Neural progenitor cell (in vitro differentiated cells): ENCODE data around the gene SLC4A9. TPM values are rescaled to one million over a fixed set of nuclear protein-coding genes. Genes with fewer than 3 reads are reported as not detected.

Experiments used
- DNase-seq: peaks from one replicate; pipeline ENCODE4 v3.0.0-alpha.2; 2016; ENCODE audit warnings: low spot score
- H2AFZ ChIP-seq: fragments of 200-600 bp; sonication (generic); replicated peaks from 2 replicates; pipeline ENCODE4 v1.6.1; 2016; ENCODE audit warnings: antibody characterized with exemption
- H3F3A ChIP-seq: fragments of 200-600 bp; sonication (generic); 2 replicates; pipeline ENCODE4 v1.6.1; 2016; ENCODE audit warnings: antibody characterized with exemption, low read depth
- H3K27ac ChIP-seq: fragments of 200-600 bp; sonication (generic); 2 replicates; pipeline ENCODE4 v1.5.1; 2016; ENCODE audit warnings: mild to moderate bottlenecking
- H3K27me3 ChIP-seq: fragments of 200-600 bp; sonication (generic); 2 replicates; pipeline ENCODE4 v1.6.1; 2016; ENCODE audit warnings: mild to moderate bottlenecking, moderate library complexity
- H3K36me3 ChIP-seq: fragments of 200-600 bp; sonication (generic); 2 replicates; pipeline ENCODE4 v1.5.1; 2016
- H3K4me1 ChIP-seq: fragments of 200-600 bp; sonication (generic); 2 replicates; pipeline ENCODE4 v1.6.1; 2016; ENCODE audit warnings: mixed run types
- H3K4me2 ChIP-seq: fragments of 200-600 bp; sonication (generic); 2 replicates; pipeline ENCODE4 v1.6.1; 2016
- H3K4me3 ChIP-seq: fragments of 200-600 bp; sonication (generic); 2 replicates; pipeline ENCODE4 v1.5.1; 2016
- H3K79me2 ChIP-seq: fragments of 200-600 bp; sonication (generic); 2 replicates; pipeline ENCODE4 v1.6.1; 2016; ENCODE audit warnings: low read depth
- H3K9ac ChIP-seq: fragments of 200-600 bp; sonication (generic); 2 replicates; pipeline ENCODE4 v1.6.1; 2016
- H3K9me3 ChIP-seq: fragments of 200-600 bp; sonication (generic); 2 replicates; pipeline ENCODE4 v1.5.1; 2016; ENCODE audit warnings: low read depth
- H4K20me1 ChIP-seq: fragments of 200-600 bp; sonication (generic); 2 replicates; pipeline ENCODE4 v1.6.1; 2016; ENCODE audit warnings: low read depth
- H3K27ac Mint-ChIP-seq: 3 replicates; pipeline ENCODE4 v1.8.0; 2021; ENCODE audit warnings: mixed read lengths
- H3K27me3 Mint-ChIP-seq: 2 replicates; pipeline ENCODE4 v1.8.0; 2022; ENCODE audit warnings: low read depth, mild to moderate bottlenecking, inconsistent platforms, moderate library complexity, mixed read lengths; ENCODE audit not compliant: insufficient read depth
- H3K36me3 Mint-ChIP-seq: 3 replicates; pipeline ENCODE4 v1.8.0; 2021; ENCODE audit warnings: mixed read lengths
- H3K4me1 Mint-ChIP-seq: 3 replicates; pipeline ENCODE4 v1.8.0; 2021; ENCODE audit warnings: mixed read lengths
- H3K4me3 Mint-ChIP-seq: 3 replicates; pipeline ENCODE4 v1.8.0; 2021; ENCODE audit warnings: mild to moderate bottlenecking, moderate library complexity, mixed read lengths
- H3K9me3 Mint-ChIP-seq: 3 replicates; pipeline ENCODE4 v1.8.0; 2020; ENCODE audit warnings: mixed read lengths
- CTCF ChIP-seq: fragments of 200-600 bp; sonication (generic); IDR thresholded peaks from 2 replicates; pipeline ENCODE4 v1.5.1; 2017; ENCODE audit warnings: antibody characterized with exemption, mild to moderate bottlenecking
- EZH2 ChIP-seq: fragments of 200-600 bp; sonication (generic); IDR thresholded peaks from 2 replicates; pipeline ENCODE4 v1.6.1; 2017; ENCODE audit warnings: antibody characterized with exemption, mild to moderate bottlenecking, moderate library complexity
- EZH2phosphoT487 ChIP-seq: fragments of 200-600 bp; sonication (generic); IDR thresholded peaks from 2 replicates; pipeline ENCODE4 v1.6.1; 2017; ENCODE audit warnings: antibody characterized with exemption
- total RNA-seq: library from RNA; depleted of rRNA; stranded (reverse); fragments of >200 nt; gene quantifications from 2 replicates; pipeline ENCODE4 v1.2.3, GENCODE V29; 2015; ENCODE audit warnings: low replicate concordance

SLC4A9 gene
- total RNA-seq, 1 donor from 2014 or later: not detected

GRCh38 chr5:140381972-140382371 is 22.0 kb downstream of the SLC4A9 start:
- no peak overlapping the region for H3K27ac ChIP-seq
- H3F3A ChIP-seq: no peaks in the 10 kb centered on the region
- no peaks in the 10 kb centered on the region for H3K27me3 Mint-ChIP-seq

GRCh38 chr5:140382866-140383265 is 22.9 kb downstream of the SLC4A9 start:
- Mint-ChIP-seq H3K9me3 (no peaks in the 10 kb centered on the region), H3K36me3 (no peaks in the 10 kb centered on the region), H3K27me3 (no peaks in the 10 kb centered on the region), H3K4me3 (no peak overlapping the region), H3K4me1 (no peaks in the 10 kb centered on the region), H3K27ac (no peak overlapping the region)
- TF ChIP-seq EZH2: no peak
- Histone ChIP-seq H3K27ac (no peak overlapping the region), H3K9ac (no peak overlapping the region), H3K27me3 (no peaks in the 10 kb centered on the region), H3K4me1 (no peaks in the 10 kb centered on the region), H3K9me3 (no peaks in the 10 kb centered on the region), H3K79me2 (no peaks in the 10 kb centered on the region), H2AFZ (no peak overlapping the region), H3K4me3 (no peak overlapping the region), H3F3A (no peaks in the 10 kb centered on the region), H4K20me1 (no peaks in the 10 kb centered on the region), H3K36me3 (no peaks in the 10 kb centered on the region), H3K4me2 (no peak overlapping the region)
- DNase-seq: no peak

More at GRCh38 chr5:140381972-140382371, 22.0 kb downstream of the SLC4A9 start:
- Histone ChIP-seq H3K4me3 (no peak overlapping the region), H3K9ac (no peak overlapping the region), H3K79me2 (no peaks in the 10 kb centered on the region), H3K4me2 (no peak overlapping the region), H4K20me1 (no peaks in the 10 kb centered on the region), H3K9me3 (no peaks in the 10 kb centered on the region), H3K4me1 (no peaks in the 10 kb centered on the region), H2AFZ (no peak overlapping the region), H3K36me3 (no peaks in the 10 kb centered on the region), H3K27me3 (no peaks in the 10 kb centered on the region)
- TF ChIP-seq CTCF (no peak), EZH2 (no peak), EZH2phosphoT487 (no peak)
- Mint-ChIP-seq H3K4me3 (no peak overlapping the region), H3K27ac (no peak overlapping the region), H3K9me3 (no peaks in the 10 kb centered on the region), H3K4me1 (no peaks in the 10 kb centered on the region), H3K36me3 (no peaks in the 10 kb centered on the region)
- DNase-seq: no peak

- no peak for DNase-seq
- H2AFZ ChIP-seq: no peak overlapping the region
- Mint-ChIP-seq H3K4me3 (no peak overlapping the region), H3K4me1 (no peaks in the 10 kb centered on the region), H3K27me3 (no peaks in the 10 kb centered on the region), H3K27ac (no peak overlapping the region), H3K36me3 (no peaks in the 10 kb centered on the region), H3K9me3 (no peaks in the 10 kb centered on the region)
- H4K20me1 ChIP-seq: no peaks in the 10 kb centered on the region
- H3K4me2 ChIP-seq: no peak overlapping the region
- no peaks in the 10 kb centered on the region for H3K79me2 ChIP-seq
- no peaks in the 10 kb centered on the region for H3K27me3 ChIP-seq
- TF ChIP-seq CTCF (no peak), EZH2 (no peak), EZH2phosphoT487 (no peak)
- no peaks in the 10 kb centered on the region for H3F3A ChIP-seq
- H3K9me3 ChIP-seq: no peaks in the 10 kb centered on the region
- H3K9ac ChIP-seq: no peak overlapping the region
- H3K4me1 ChIP-seq: no peaks in the 10 kb centered on the region
- H3K27ac ChIP-seq: no peak overlapping the region
- H3K36me3 ChIP-seq: no peaks in the 10 kb centered on the region
- H3K4me3 ChIP-seq: no peak overlapping the region
Observed at GRCh38 chr5:140383300-140383699, 23.3 kb downstream of the SLC4A9 start.

- no peak overlapping the region for H3K27ac Mint-ChIP-seq
- no peaks in the 10 kb centered on the region for H4K20me1 ChIP-seq
- peaks cover 2% of the 10 kb centered on the region for H3K36me3 Mint-ChIP-seq
- H3K9me3 ChIP-seq: no peaks in the 10 kb centered on the region
- H3K36me3 ChIP-seq: no peaks in the 10 kb centered on the region
- no peak overlapping the region for H3K4me2 ChIP-seq
- H3K79me2 ChIP-seq: no peaks in the 10 kb centered on the region
- H3K27me3 Mint-ChIP-seq: no peaks in the 10 kb centered on the region
- DNase-seq: no peak
- no peak overlapping the region for H2AFZ ChIP-seq
- H3K9me3 Mint-ChIP-seq: no peaks in the 10 kb centered on the region
- no peak overlapping the region for H3K27ac ChIP-seq
- H3K4me3 Mint-ChIP-seq: no peak overlapping the region
- no peak overlapping the region for H3K9ac ChIP-seq
- H3K4me3 ChIP-seq: no peak overlapping the region
- no peaks in the 10 kb centered on the region for H3K4me1 Mint-ChIP-seq
- no peaks in the 10 kb centered on the region for H3F3A ChIP-seq
- no peaks in the 10 kb centered on the region for H3K4me1 ChIP-seq
- TF ChIP-seq CTCF (no peak), EZH2phosphoT487 (no peak), EZH2 (no peak)
- no peaks in the 10 kb centered on the region for H3K27me3 ChIP-seq
Observed at GRCh38 chr5:140388052-140388451, 28.1 kb downstream of the SLC4A9 start.
